Measurements from ENCODE around the gene DEDD.

DEDD gene

DNA sequence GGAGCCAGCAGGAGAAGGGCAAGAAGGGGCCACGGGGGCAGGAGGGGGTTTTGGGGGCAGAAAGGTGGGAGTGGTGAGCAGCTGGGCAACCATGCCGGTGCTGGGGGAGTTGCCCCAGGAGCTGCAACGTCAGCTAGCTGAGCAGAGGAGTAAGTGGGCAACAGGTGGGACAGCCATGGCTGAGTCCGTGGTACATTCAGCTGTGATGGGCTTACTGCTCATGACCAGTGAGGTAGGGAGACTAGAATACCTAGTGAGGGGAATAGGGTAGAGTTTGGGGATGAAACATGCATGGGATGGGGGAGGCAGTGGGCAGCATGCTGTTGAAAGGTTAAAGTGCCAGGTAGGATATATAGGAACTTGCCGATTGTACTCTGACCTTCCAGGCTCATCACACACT is 29.2 kb upstream of the DEDD start:
- DNase-seq, result no peak
- no peaks in the 10 kb centered on the region for H3K9me3 ChIP-seq
- H3K4me1 ChIP-seq, result no peaks in the 10 kb centered on the region; the same call in 1 of the 2 replicates
- H3K4me3 ChIP-seq (ENCODE audit: low read depth, low read length), result no peak overlapping the region
- H3K36me3 ChIP-seq, result no peaks in the 10 kb centered on the region; the same call in 1 of the 2 replicates
- TF ChIP-seq, protein P1, sequence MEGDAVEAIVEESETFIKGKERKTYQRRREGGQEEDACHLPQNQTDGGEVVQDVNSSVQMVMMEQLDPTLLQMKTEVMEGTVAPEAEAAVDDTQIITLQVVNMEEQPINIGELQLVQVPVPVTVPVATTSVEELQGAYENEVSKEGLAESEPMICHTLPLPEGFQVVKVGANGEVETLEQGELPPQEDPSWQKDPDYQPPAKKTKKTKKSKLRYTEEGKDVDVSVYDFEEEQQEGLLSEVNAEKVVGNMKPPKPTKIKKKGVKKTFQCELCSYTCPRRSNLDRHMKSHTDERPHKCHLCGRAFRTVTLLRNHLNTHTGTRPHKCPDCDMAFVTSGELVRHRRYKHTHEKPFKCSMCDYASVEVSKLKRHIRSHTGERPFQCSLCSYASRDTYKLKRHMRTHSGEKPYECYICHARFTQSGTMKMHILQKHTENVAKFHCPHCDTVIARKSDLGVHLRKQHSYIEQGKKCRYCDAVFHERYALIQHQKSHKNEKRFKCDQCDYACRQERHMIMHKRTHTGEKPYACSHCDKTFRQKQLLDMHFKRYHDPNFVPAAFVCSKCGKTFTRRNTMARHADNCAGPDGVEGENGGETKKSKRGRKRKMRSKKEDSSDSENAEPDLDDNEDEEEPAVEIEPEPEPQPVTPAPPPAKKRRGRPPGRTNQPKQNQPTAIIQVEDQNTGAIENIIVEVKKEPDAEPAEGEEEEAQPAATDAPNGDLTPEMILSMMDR (IDR thresholded peaks at IDR 0.05; ENCODE audit: low read depth, low read length), result no peak
- no peaks in the 10 kb centered on the region for H3K27me3 ChIP-seq

DNA sequence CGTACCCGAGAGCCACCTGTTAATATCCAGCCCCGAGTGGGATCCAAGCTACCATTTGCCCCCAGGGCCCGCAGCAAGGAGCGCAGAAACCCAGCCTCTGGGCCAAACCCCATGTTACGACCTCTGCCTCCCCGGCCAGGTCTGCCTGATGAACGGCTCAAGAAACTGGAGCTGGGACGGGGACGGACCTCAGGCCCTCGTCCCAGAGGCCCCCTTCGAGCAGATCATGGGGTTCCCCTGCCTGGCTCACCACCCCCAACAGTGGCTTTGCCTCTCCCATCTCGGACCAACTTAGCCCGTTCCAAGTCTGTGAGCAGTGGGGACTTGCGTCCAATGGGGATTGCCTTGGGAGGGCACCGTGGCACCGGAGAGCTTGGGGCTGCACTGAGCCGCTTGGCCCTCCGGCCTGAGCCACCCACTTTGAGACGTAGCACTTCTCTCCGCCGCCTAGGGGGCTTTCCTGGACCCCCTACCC is 28.2 kb upstream of the DEDD start:
- H3K27me3 ChIP-seq, result no peaks in the 10 kb centered on the region
- no peaks in the 10 kb centered on the region; the same call in 1 of the 2 replicates for H3K4me1 ChIP-seq
- TF ChIP-seq, protein P1 (IDR thresholded peaks at IDR 0.05; ENCODE audit: low read depth, low read length), result no peak
- H3K4me3 ChIP-seq (ENCODE audit: low read depth, low read length), result no peak overlapping the region
- H3K36me3 ChIP-seq, result no peaks in the 10 kb centered on the region; the same call in 1 of the 2 replicates
- no peak for DNase-seq
- no peaks in the 10 kb centered on the region for H3K9me3 ChIP-seq

DNA sequence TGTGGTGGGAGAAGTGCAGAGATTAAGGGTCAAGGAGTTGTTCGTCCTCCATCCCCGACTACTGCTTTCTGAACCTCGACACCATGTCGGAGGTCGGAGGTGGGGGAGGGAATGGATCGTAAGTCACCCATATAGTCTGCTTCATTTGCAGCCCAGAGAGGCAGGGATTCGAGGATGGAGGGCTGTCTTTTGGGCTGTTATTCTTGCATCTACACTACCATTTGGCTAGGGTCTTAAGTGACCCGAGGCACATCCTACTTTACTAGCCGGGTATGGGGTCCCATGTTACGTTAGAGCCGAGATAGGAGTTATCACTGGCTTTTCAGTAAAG is 27.4 kb upstream of the DEDD start:
- Histone ChIP-seq H3K27me3 (no peaks in the 10 kb centered on the region), H3K4me1 (no peaks in the 10 kb centered on the region; the same call in 1 of the 2 replicates), H3K9me3 (no peaks in the 10 kb centered on the region), H3K36me3 (no peaks in the 10 kb centered on the region; the same call in 1 of the 2 replicates), H3K4me3 (ENCODE audit: low read depth, low read length) (peak overlapping the region; percentile 78)
- TF ChIP-seq, protein P1 (IDR thresholded peaks at IDR 0.05; ENCODE audit: low read depth, low read length), result no peak
- no peak for DNase-seq

DNA sequence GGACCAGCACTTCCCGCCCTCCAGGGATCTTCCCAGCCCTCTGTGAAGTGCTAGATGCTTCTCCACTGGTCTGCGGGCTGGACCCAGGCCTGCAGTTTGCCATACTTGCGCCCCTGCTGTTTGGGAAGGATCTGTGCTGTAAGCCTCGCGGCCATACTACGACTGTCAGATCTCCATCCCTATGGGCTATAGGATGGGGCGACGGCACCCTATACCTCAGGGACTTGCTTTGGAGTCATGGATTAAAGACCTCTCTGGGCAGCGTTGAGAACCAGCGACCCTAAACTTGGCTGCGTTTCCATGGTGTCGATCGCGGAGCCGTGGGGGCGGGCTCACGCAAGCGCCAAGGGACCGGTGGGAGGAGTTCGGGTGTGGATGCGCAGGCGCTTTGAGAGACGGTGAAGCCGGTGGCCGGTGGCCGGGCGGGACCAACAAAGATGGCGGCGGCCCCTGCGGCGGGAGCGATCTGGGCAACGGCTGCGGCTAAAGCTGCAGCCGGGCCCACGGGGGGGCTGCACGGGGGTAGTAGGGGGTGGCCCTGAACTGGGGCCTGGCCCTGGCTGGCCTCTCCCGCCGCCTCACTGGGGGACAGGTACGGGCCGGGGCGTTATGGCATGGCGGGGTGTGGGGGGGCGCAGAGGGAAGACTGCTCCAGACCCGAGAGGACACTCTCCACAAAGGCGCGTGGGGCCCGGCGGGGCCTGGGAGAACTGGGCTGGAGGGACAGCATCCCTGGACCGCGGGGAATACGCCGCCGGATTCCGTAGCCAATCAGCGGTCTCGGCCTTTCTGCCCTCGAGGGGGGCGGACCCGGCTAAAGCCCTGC is 26.8 kb upstream of the DEDD start, which contains the start of gene USP21:
USP21 (plus strand) TSS at position 414 of the 826 bp plus-strand sequence. CDS start 1,141 bp downstream, outside the sequence.
- Histone ChIP-seq H3K27me3 (no peaks in the 10 kb centered on the region), H3K36me3 (no peaks in the 10 kb centered on the region; the same call in 1 of the 2 replicates), H3K4me1 (no peaks in the 10 kb centered on the region; the same call in 1 of the 2 replicates), H3K9me3 (no peaks in the 10 kb centered on the region), H3K4me3 (ENCODE audit: low read depth, low read length) (peak within 1 kb of the TSS; percentile 78)
- peak; percentile 95 for DNase-seq
- TF ChIP-seq, protein P1 (IDR thresholded peaks at IDR 0.05; ENCODE audit: low read depth, low read length), result peak; percentile 12; the same call in 1 of the 2 replicates

DNA sequence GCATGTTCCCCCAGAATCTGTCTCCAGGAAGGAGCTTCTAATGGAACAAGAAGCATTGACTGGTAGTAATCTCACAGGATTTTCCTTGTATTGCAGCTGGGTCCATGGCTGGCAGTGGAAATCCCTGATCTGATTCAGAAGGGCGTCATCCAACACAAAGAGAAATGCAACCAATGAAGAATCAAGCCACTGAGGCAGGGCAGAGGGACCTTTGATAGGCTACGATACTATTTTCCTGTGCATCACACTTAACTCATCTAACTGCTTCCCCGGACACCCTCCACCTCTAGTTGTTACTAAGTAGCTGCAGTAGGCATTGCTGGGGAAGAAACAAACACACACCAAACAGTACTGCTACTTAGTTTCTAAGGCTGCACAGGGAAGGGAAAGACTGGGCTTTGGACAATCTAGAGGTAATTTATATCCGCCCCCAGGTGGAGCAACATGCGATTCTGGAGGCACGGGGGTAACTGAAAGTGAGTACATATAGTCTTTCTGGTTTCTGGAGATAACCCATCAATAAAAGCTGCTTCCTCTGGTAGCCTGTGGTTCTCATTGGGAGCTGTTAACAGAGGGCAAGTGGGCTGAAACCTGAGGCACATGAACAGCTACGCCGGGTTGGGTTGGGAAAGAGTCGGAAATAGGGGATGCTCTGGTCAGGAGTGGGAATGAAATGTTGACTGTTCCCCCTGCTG is 26.0 kb upstream of the DEDD start:
- no peaks in the 10 kb centered on the region; the same call in 1 of the 2 replicates for H3K4me1 ChIP-seq
- DNase-seq, result no peak
- no peaks in the 10 kb centered on the region for H3K9me3 ChIP-seq
- no peaks in the 10 kb centered on the region for H3K27me3 ChIP-seq
- no peaks in the 10 kb centered on the region; the same call in 1 of the 2 replicates for H3K36me3 ChIP-seq
- peak overlapping the region; percentile 78 for H3K4me3 ChIP-seq (ENCODE audit: low read depth, low read length)
- TF ChIP-seq, protein P1 (IDR thresholded peaks at IDR 0.05; ENCODE audit: low read depth, low read length), result no peak
